Adrenal gland (tissue), 5 donors: ENCODE data around the gene CYTH3.

Source experiments
- CTCF ChIP-seq, 6 experiments: fragments of 450-650 bp in 4 of 6; fragments of 200-600 bp in 2 of 6; sonication (generic) in 1 of 6; IDR thresholded peaks; 1 replicate in 5 of 6; 2 replicates in 1 of 6; pipeline versions ENCODE4 v1.5.1 to v1.8.0; 2016 to 2021; ENCODE audit warnings: antibody characterized with exemption in 6 of 6, mild to moderate bottlenecking in 2 of 6, moderate library complexity in 1 of 6
- POLR2A ChIP-seq, 2 donors: fragments of 450-650 bp; IDR thresholded peaks; one replicate each; pipeline ENCODE4 v1.6.1; 2017; ENCODE audit warnings: antibody characterized with exemption in 2 of 2, mild to moderate bottlenecking in 2 of 2, moderate library complexity in 1 of 2
- donor health status: DM: no; HTN: no; CAD: no.

- TF ChIP-seq CTCF (IDR thresholded peaks at IDR 0.05) = peak; percentile 29 to 63 (median 50)
- no peak for TF ChIP-seq POLR2A (IDR thresholded peaks at IDR 0.05)
These were observed 112.2 kb downstream of the CYTH3 start for GRCh38 chr7:6160191-6160623.
